ENCODE data around the gene TP53I13.

The TP53I13 gene

GRCh38 chr17:29617481-29618271, 49.2 kb downstream of the TP53I13 start:
- Histone ChIP-seq H3K36me3 (ENCODE audit: control insufficient read depth, insufficient read depth, low read length) (no peaks in the 10 kb centered on the region), H3K27me3 (ENCODE audit: control insufficient read depth, insufficient read depth, low read length, poor library complexity, severe bottlenecking) (peaks cover 88% of the 10 kb centered on the region), H3K4me1 (ENCODE audit: control insufficient read depth, insufficient read depth, low read length) (peaks cover 32% of the 10 kb centered on the region), H3K9me3 (ENCODE audit: control insufficient read depth, low read length) (no peaks in the 10 kb centered on the region), H3K4me3 (ENCODE audit: insufficient read depth, low read depth, low read length) (no peak overlapping the region), H3K27ac (ENCODE audit: insufficient read depth, low read depth, low read length, poor library complexity, severe bottlenecking) (no peak overlapping the region)
- WGBS, 2 experiments, result 14 to 16% methylated on average over 68 of the region's 68 CpGs

- Histone ChIP-seq H3K4me3 (ENCODE audit: insufficient read depth, low read depth, low read length) (no peak overlapping the region), H3K36me3 (ENCODE audit: control insufficient read depth, insufficient read depth, low read length) (no peaks in the 10 kb centered on the region), H3K9me3 (ENCODE audit: control insufficient read depth, low read length) (no peaks in the 10 kb centered on the region), H3K27me3 (ENCODE audit: control insufficient read depth, insufficient read depth, low read length, poor library complexity, severe bottlenecking) (peaks cover 87% of the 10 kb centered on the region), H3K4me1 (ENCODE audit: control insufficient read depth, insufficient read depth, low read length) (peaks cover 32% of the 10 kb centered on the region), H3K27ac (ENCODE audit: insufficient read depth, low read depth, low read length, poor library complexity, severe bottlenecking) (no peak overlapping the region)
- WGBS, 2 experiments, result 42 to 43% methylated on average over 22 of the region's 22 CpGs
Observed at GRCh38 chr17:29618272-29619065, 50.0 kb downstream of the TP53I13 start.

- peaks cover 85% of the 10 kb centered on the region for H3K27me3 ChIP-seq (ENCODE audit: control insufficient read depth, insufficient read depth, low read length, poor library complexity, severe bottlenecking)
- H3K27ac ChIP-seq (ENCODE audit: insufficient read depth, low read depth, low read length, poor library complexity, severe bottlenecking), result no peak overlapping the region
- H3K9me3 ChIP-seq (ENCODE audit: control insufficient read depth, low read length), result no peaks in the 10 kb centered on the region
- H3K36me3 ChIP-seq (ENCODE audit: control insufficient read depth, insufficient read depth, low read length), result no peaks in the 10 kb centered on the region
- no peak overlapping the region for H3K4me3 ChIP-seq (ENCODE audit: insufficient read depth, low read depth, low read length)
- H3K4me1 ChIP-seq (ENCODE audit: control insufficient read depth, insufficient read depth, low read length), result peaks cover 24% of the 10 kb centered on the region
Observed at GRCh38 chr17:29619251-29619650, 50.8 kb downstream of the TP53I13 start.

GRCh38 chr17:29620271-29620670, 51.8 kb downstream of the TP53I13 start:
- peaks cover 16% of the 10 kb centered on the region for H3K4me1 ChIP-seq (ENCODE audit: control insufficient read depth, insufficient read depth, low read length)
- H3K9me3 ChIP-seq (ENCODE audit: control insufficient read depth, low read length), result no peaks in the 10 kb centered on the region
- no peak overlapping the region for H3K4me3 ChIP-seq (ENCODE audit: insufficient read depth, low read depth, low read length)
- H3K36me3 ChIP-seq (ENCODE audit: control insufficient read depth, insufficient read depth, low read length), result no peaks in the 10 kb centered on the region
- WGBS, 2 experiments, result 80 to 86% methylated on average over 4 of the region's 4 CpGs
- H3K27ac ChIP-seq (ENCODE audit: insufficient read depth, low read depth, low read length, poor library complexity, severe bottlenecking), result no peak overlapping the region
- H3K27me3 ChIP-seq (ENCODE audit: control insufficient read depth, insufficient read depth, low read length, poor library complexity, severe bottlenecking), result peaks cover 75% of the 10 kb centered on the region

- H3K36me3 ChIP-seq (ENCODE audit: control insufficient read depth, insufficient read depth, low read length), result no peaks in the 10 kb centered on the region
- no peak overlapping the region for H3K27ac ChIP-seq (ENCODE audit: insufficient read depth, low read depth, low read length, poor library complexity, severe bottlenecking)
Observed at GRCh38 chr17:29620779-29621500, 52.4 kb downstream of the TP53I13 start.

GRCh38 chr17:29621751-29622194, 53.3 kb downstream of the TP53I13 start:
- 71 to 72% methylated on average over 8 of the region's 8 CpGs for WGBS, 2 experiments
- Histone ChIP-seq H3K4me1 (ENCODE audit: control insufficient read depth, insufficient read depth, low read length) (peaks cover 12% of the 10 kb centered on the region), H3K36me3 (ENCODE audit: control insufficient read depth, insufficient read depth, low read length) (no peaks in the 10 kb centered on the region), H3K9me3 (ENCODE audit: control insufficient read depth, low read length) (no peaks in the 10 kb centered on the region), H3K27ac (ENCODE audit: insufficient read depth, low read depth, low read length, poor library complexity, severe bottlenecking) (no peak overlapping the region), H3K27me3 (ENCODE audit: control insufficient read depth, insufficient read depth, low read length, poor library complexity, severe bottlenecking) (peaks cover 60% of the 10 kb centered on the region), H3K4me3 (ENCODE audit: insufficient read depth, low read depth, low read length) (no peak overlapping the region)

More at GRCh38 chr17:29620779-29621500, 52.4 kb downstream of the TP53I13 start:
- Histone ChIP-seq H3K27me3 (ENCODE audit: control insufficient read depth, insufficient read depth, low read length, poor library complexity, severe bottlenecking) (peaks cover 69% of the 10 kb centered on the region), H3K4me1 (ENCODE audit: control insufficient read depth, insufficient read depth, low read length) (peaks cover 16% of the 10 kb centered on the region), H3K9me3 (ENCODE audit: control insufficient read depth, low read length) (no peaks in the 10 kb centered on the region), H3K4me3 (ENCODE audit: insufficient read depth, low read depth, low read length) (no peak overlapping the region)
- 94% methylated on average over 12 of the region's 12 CpGs for WGBS, 2 experiments
